DND-41 (cell line): ENCODE results near the gene BTK.

Source experiments
- ATAC-seq: fragments of 200-7000 bp; cut with Tn5 transposase; 3 replicates; pipeline ENCODE4 v1.9.1; 2021; ENCODE audit warnings: low read depth; ENCODE audit not compliant: insufficient read depth
- DNase-seq: peaks from one replicate; pipeline ENCODE4 v3.0.0-alpha.2; 2020
- H2AFZ ChIP-seq: 2 replicates; pipeline ENCODE4 v1.6.0; 2012; ENCODE audit warnings: low read depth, low read length
- H3K27ac ChIP-seq: 2 replicates; pipeline ENCODE4 v1.5.1; 2012; ENCODE audit warnings: low read length, inconsistent platforms
- H3K27me3 ChIP-seq: fragments of 200-600 bp; sonication (generic); 2 replicates; pipeline ENCODE4 v1.6.0; 2012; ENCODE audit warnings: low read length, mild to moderate bottlenecking, inconsistent platforms; ENCODE audit not compliant: insufficient read depth, poor library complexity
- H3K36me3 ChIP-seq: 2 replicates; pipeline ENCODE4 v1.5.1; 2012; ENCODE audit warnings: low read length, inconsistent platforms; ENCODE audit not compliant: insufficient read depth
- H3K4me1 ChIP-seq: 2 replicates; pipeline ENCODE4 v1.5.1; 2012; ENCODE audit warnings: mild to moderate bottlenecking, low read length; ENCODE audit not compliant: insufficient read depth
- H3K4me2 ChIP-seq: 2 replicates; pipeline ENCODE4 v1.6.0; 2012; ENCODE audit warnings: mild to moderate bottlenecking, moderate library complexity, low read length, inconsistent platforms; ENCODE audit not compliant: insufficient read depth
- H3K4me3 ChIP-seq, 2 experiments: fragments of 200-600 bp in 1 of 2; shearing (Covaris generic) in 1 of 2; 2 replicates each; pipeline ENCODE4 v1.5.1; 2012 to 2016; ENCODE audit warnings: inconsistent platforms in 2 of 2, low read length in 2 of 2, mild to moderate bottlenecking in 2 of 2, low read depth in 1 of 2, moderate library complexity in 1 of 2
- H3K79me2 ChIP-seq: 2 replicates; pipeline ENCODE4 v1.6.0; 2012; ENCODE audit warnings: low read length, inconsistent platforms; ENCODE audit not compliant: insufficient read depth
- H3K9ac ChIP-seq: 2 replicates; pipeline ENCODE4 v1.6.0; 2012; ENCODE audit warnings: low read depth, mild to moderate bottlenecking, inconsistent platforms, low read length, moderate library complexity
- H3K9me3 ChIP-seq: 2 replicates; pipeline ENCODE4 v1.5.1; 2012; ENCODE audit warnings: low read length, moderate library complexity, mild to moderate bottlenecking, inconsistent platforms; ENCODE audit not compliant: insufficient read depth, severe bottlenecking
- H4K20me1 ChIP-seq: 2 replicates; pipeline ENCODE4 v1.6.0; 2012; ENCODE audit warnings: low read length; ENCODE audit not compliant: insufficient read depth
- CTCF ChIP-seq: IDR thresholded peaks from 2 replicates; pipeline ENCODE4 v1.5.1; 2012; ENCODE audit warnings: borderline replicate concordance, low read length, moderate library complexity, mild to moderate bottlenecking; ENCODE audit not compliant: poor library complexity, severe bottlenecking; ENCODE audit errors: extremely low read depth
- EZH2 ChIP-seq: IDR thresholded peaks from 3 replicates; pipeline ENCODE4 v1.6.1; 2012; ENCODE audit warnings: borderline replicate concordance, low read depth, mild to moderate bottlenecking, moderate library complexity, low read length, inconsistent platforms; ENCODE audit not compliant: severe bottlenecking

BTK gene

GRCh38 chrX:101411984-101412383 lies 26.0 kb upstream of the BTK start:
- TF ChIP-seq EZH2 (no peak), CTCF (no peak)
- Histone ChIP-seq H4K20me1 (peaks cover 8% of the 10 kb centered on the region), H3K9ac (no peak overlapping the region), H3K4me1 (peaks cover 28% of the 10 kb centered on the region), H3K36me3 (peaks cover 18% of the 10 kb centered on the region), H2AFZ (no peak overlapping the region), H3K9me3 (no peaks in the 10 kb centered on the region), H3K79me2 (peaks cover 49% of the 10 kb centered on the region), H3K4me3 (no peak overlapping the region), H3K27ac (no peak overlapping the region), H3K4me2 (no peak overlapping the region), H3K27me3 (no peaks in the 10 kb centered on the region)
- ATAC-seq (no peak), DNase-seq (no peak)

- Histone ChIP-seq H3K4me1 (peaks cover 41% of the 10 kb centered on the region), H2AFZ (no peak overlapping the region), H3K4me3 (no peak overlapping the region; a peak in 1 of 4 replicates), H3K9me3 (no peaks in the 10 kb centered on the region), H3K4me2 (peak overlapping the region; percentile 80; the same call in 1 of the 2 replicates), H4K20me1 (peaks cover 8% of the 10 kb centered on the region), H3K9ac (no peak overlapping the region), H3K36me3 (peaks cover 18% of the 10 kb centered on the region), H3K79me2 (peaks cover 62% of the 10 kb centered on the region), H3K27ac (no peak overlapping the region), H3K27me3 (no peaks in the 10 kb centered on the region)
- ATAC-seq (no peak), DNase-seq (no peak)
- TF ChIP-seq CTCF (no peak), EZH2 (no peak)
Observed at GRCh38 chrX:101410461-101410860, 24.5 kb upstream of the BTK start.

- Histone ChIP-seq H3K4me3 (peak overlapping the region; percentile 50 to 72; a peak in 3 of 4 replicates), H4K20me1 (peaks cover 8% of the 10 kb centered on the region), H3K9me3 (no peaks in the 10 kb centered on the region), H2AFZ (no peak overlapping the region), H3K9ac (peak overlapping the region; percentile 76), H3K27me3 (no peaks in the 10 kb centered on the region), H3K4me1 (peaks cover 43% of the 10 kb centered on the region), H3K4me2 (peak overlapping the region; percentile 80), H3K27ac (peak overlapping the region; percentile 86), H3K36me3 (peaks cover 18% of the 10 kb centered on the region), H3K79me2 (peaks cover 68% of the 10 kb centered on the region)
- no peak for TF ChIP-seq CTCF
- no peak for TF ChIP-seq EZH2
- DNase-seq (no peak), ATAC-seq (no peak)
Observed at GRCh38 chrX:101409043-101409442, 23.1 kb upstream of the BTK start.

GRCh38 chrX:101408532-101408841 lies 22.5 kb upstream of the BTK start:
- Histone ChIP-seq H3K27me3 (no peaks in the 10 kb centered on the region), H2AFZ (peak overlapping the region; percentile 78), H3K4me1 (peaks cover 43% of the 10 kb centered on the region), H3K36me3 (peaks cover 22% of the 10 kb centered on the region), H3K79me2 (peaks cover 68% of the 10 kb centered on the region), H3K4me2 (peak overlapping the region; percentile 80), H4K20me1 (peaks cover 8% of the 10 kb centered on the region), H3K9me3 (no peaks in the 10 kb centered on the region), H3K4me3 (peak overlapping the region; percentile 50 to 72), H3K27ac (peak overlapping the region; percentile 86), H3K9ac (peak overlapping the region; percentile 76)
- ATAC-seq = peak; percentile 25
- no peak for DNase-seq
- TF ChIP-seq CTCF (no peak), EZH2 (no peak)
